T-helper 2 cell treated with Interferon-gamma antibody and Interleukin-4, amounts not matched to agents 5 μg/mL and 100 μg/mL, for 36 hours (primary cell): ENCODE results near the gene FAM149A.

ENCODE experiments used
- DNase-seq: peaks from one replicate; pipeline ENCODE4 v3.0.0; 2021; ENCODE audit warnings: low spot score
- H3K27ac Mint-ChIP-seq: one replicate; pipeline ENCODE4 v1.8.0; 2021; ENCODE audit warnings: mild to moderate bottlenecking, mixed read lengths
- H3K27me3 Mint-ChIP-seq: one replicate; pipeline ENCODE4 v1.8.0; 2021; ENCODE audit warnings: low read depth, mixed read lengths
- H3K36me3 Mint-ChIP-seq: one replicate; pipeline ENCODE4 v1.8.0; 2021; ENCODE audit warnings: low read depth, mixed read lengths
- H3K4me1 Mint-ChIP-seq: one replicate; pipeline ENCODE4 v1.8.0; 2021; ENCODE audit warnings: low read depth, mixed read lengths
- H3K4me3 Mint-ChIP-seq: one replicate; pipeline ENCODE4 v1.8.0; 2022; ENCODE audit warnings: mild to moderate bottlenecking, moderate library complexity, mixed read lengths
- H3K9me3 Mint-ChIP-seq: one replicate; pipeline ENCODE4 v1.8.0; 2021; ENCODE audit warnings: mixed read lengths

The FAM149A gene

DNA sequence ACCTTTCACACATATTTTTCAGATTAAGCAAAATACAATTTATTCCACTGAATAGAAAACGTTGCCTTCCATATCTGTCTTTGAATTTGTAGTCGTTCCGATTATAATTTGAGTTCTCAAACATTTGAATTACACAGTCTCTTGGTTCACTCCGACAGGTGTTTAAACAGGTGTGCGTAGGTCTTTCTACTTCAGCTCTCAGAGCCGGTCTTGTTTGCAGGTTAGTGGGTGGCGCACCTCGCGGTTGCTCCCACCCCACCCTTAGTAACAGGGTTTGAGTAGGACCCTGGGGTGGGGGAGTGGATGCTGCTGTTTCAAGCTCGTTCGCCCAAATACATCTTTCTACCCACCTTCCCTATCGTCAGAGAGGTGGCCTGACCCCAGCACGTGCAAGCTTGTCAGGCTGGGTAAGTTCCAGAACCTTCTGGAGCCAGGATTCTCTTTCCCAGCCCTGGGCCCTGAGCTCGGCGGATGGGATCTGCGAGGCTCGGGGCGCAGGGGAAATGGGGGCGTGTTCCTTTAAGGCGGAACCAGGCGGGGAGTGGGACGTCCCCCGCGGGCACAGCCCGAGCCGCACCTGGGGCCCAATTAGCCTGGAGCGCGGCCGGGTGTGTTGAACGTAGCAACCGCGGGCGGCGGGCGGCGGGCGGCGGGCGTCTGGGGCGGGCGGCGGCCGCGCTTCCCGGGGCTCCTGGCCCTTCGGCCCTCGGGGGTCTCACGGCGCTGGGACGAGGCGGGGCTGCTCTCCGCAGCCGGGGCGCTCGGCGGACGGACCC is at the start of gene FAM149A:
FAM149A (plus strand) TSS at position 591 of the 776 bp plus-strand sequence.
- peaks cover 3% of the 10 kb centered on the region for H3K4me1 Mint-ChIP-seq
- H3K27me3 Mint-ChIP-seq, result peaks cover 50% of the 10 kb centered on the region
- H3K27ac Mint-ChIP-seq, result no peak within 1 kb of the TSS
- no peaks in the 10 kb centered on the region for H3K36me3 Mint-ChIP-seq
- peak within 1 kb of the TSS; percentile 67 for H3K4me3 Mint-ChIP-seq
- DNase-seq, result no peak
- H3K9me3 Mint-ChIP-seq, result no peaks in the 10 kb centered on the region

DNA sequence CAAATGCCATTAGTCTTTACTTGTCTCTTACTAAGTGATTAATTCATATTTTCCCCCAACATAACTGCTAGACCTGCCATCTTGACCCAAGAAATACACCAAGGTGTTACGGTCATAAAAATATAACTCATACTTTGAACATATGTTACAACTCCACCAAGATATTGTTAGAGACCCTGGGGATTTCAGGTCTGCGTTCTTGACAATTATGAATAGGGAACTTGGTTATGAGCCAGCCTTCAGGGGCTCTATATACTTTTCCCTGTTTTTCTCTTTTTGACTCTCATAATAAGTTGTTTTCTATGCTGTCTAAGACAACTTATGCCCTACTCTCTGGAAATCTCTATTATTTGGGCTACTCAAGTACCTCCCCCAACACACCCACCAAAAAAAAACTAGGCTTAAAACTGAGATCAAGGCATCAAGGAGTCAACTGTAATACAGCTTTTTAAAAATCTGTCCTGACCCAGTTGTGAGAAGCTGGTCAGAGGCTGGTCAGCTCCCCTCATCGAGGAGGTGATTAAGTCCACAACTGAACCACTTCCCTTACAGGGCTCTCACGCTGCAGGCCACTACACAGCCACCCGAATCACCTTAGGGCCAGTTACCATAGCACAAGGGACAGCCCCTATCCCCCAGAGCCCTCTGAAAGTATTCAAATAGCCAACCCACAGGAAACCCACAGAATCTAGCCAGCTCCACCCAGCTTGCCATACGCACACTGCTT is 46.1 kb upstream of the FAM149A start:
- H3K36me3 Mint-ChIP-seq, result no peaks in the 10 kb centered on the region
- H3K27me3 Mint-ChIP-seq, result peaks cover 3% of the 10 kb centered on the region
- H3K27ac Mint-ChIP-seq, result no peak overlapping the region
- H3K9me3 Mint-ChIP-seq, result peaks cover 8% of the 10 kb centered on the region
- H3K4me3 Mint-ChIP-seq, result no peak overlapping the region
- no peak for DNase-seq
- peaks cover 3% of the 10 kb centered on the region for H3K4me1 Mint-ChIP-seq

DNA sequence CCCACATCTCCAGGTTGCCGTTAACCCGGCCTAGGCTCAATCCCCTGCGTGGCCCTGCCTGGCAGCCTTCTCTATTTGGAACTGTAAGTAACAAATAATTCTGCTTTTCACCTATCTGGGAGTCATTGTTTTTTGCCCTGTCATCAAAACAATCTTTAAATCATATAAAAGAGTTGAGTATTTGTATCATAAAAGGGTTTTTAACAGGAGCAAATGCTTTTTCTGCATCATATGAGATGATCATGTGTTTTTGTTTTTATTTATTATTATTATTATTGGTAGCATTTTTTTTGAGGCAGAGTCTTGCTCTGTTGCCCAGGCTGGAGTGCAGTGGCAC is 45.6 kb upstream of the FAM149A start:
- Mint-ChIP-seq H3K36me3 (no peaks in the 10 kb centered on the region), H3K27ac (no peak overlapping the region)

DNA sequence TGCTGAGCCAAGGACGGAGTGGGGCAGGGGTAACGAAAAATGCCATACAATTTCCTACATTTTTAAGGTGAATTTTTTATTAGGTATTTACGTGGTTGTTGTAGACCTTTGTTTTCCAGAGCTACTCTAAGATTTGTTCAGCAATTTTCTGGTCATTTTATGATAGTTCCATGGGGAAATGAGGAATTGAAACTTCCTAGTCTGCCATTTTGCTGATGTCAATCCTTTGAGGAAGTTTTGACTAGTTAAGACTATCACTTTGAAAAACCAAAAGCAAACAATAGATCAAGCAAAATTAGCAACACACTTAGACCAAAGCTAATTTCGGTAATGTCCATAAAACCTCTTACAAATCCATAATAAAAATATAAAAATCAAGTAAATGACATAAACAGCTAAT is 42.6 kb upstream of the FAM149A start:
- DNase-seq, result no peak
- Mint-ChIP-seq H3K4me3 (no peak overlapping the region), H3K36me3 (no peaks in the 10 kb centered on the region)

More for the DNA sequence above, 45.6 kb upstream of the FAM149A start:
- Mint-ChIP-seq H3K4me1 (peaks cover 3% of the 10 kb centered on the region), H3K27me3 (peaks cover 3% of the 10 kb centered on the region), H3K4me3 (no peak overlapping the region), H3K9me3 (peaks cover 8% of the 10 kb centered on the region)
- DNase-seq, result no peak

DNA sequence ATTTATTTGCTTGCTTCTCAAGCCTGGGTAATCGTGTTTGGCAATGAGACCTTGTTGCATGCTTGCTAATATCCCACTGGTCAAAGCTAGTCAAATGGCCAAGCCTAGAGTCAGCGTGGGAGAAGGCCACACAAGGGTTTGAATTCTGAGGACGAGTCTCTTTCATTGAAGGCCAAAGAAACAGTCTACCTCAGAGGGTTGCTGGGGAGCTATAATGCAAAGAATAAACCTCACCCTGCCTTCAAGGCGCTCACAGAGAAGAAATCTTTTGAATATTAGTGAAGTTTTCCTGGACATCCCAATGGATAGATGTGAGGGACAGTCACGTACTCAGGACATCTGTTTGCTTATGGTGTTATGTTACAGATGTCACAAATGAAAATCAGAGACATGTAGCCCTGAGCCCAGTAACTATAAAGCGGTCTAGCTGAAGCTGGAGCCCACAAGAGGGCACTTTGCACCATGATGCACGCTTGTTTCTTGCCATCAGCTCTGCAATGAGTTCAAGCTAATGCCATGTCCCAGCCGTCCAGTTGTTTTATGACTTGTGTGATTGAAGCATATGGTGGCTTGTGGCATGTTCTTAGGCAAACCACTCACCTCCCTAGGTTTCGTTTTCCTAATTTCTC is 36.6 kb upstream of the FAM149A start:
- Mint-ChIP-seq H3K9me3 (no peaks in the 10 kb centered on the region), H3K36me3 (no peaks in the 10 kb centered on the region), H3K27me3 (peaks cover 29% of the 10 kb centered on the region), H3K4me1 (peaks cover 11% of the 10 kb centered on the region), H3K4me3 (no peak overlapping the region), H3K27ac (no peak overlapping the region)
- no peak for DNase-seq

More for the DNA sequence above, 42.6 kb upstream of the FAM149A start:
- H3K4me1 Mint-ChIP-seq, result peaks cover 3% of the 10 kb centered on the region
- H3K9me3 Mint-ChIP-seq, result peaks cover 8% of the 10 kb centered on the region
- peaks cover 10% of the 10 kb centered on the region for H3K27me3 Mint-ChIP-seq
- no peak overlapping the region for H3K27ac Mint-ChIP-seq

DNA sequence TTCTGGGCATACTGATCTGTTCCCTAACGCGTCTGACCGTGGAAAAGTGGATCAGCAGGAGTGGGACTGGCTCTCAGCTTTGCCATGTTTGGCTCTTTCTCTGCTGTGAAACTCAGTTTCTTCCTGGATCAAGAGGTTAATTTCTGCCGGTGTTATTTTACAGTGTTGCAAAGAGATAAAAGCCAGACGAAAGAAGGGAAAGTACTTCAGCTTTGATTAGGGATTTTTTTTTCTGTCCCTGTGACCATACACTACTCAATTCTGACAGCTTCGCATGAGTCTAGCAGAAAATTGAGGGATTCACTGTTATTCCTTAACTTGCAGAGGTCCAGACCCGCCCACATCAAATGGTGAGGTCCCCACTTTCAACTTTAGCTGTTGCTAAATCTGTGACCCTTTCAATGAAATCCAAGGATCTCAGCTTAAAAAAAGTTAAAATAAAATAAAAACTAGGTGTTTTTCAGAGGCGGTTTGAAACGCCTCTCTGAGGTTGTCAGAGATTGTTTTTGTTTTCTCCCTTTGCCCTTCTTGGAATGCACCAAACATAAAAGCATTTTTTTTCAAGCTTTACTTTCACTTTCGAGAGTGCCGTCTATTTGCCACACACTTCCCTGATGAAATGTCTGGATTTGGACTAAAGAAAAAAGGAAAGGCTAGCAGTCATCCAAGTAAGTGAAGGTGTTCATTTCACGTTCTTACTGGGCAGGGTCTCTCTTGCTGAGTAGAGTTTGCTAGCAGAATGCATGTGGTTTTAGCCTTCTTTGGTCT is 35.7 kb upstream of the FAM149A start, which contains the start of gene TLR3:
TLR3 (plus strand) TSS at position 576 of the 768 bp plus-strand sequence. CDS start 7,464 bp downstream, outside the sequence.
- no peak for DNase-seq
- peak within 1 kb of the TSS; percentile 48 for H3K4me3 Mint-ChIP-seq
- peaks cover 29% of the 10 kb centered on the region for H3K27me3 Mint-ChIP-seq
- no peaks in the 10 kb centered on the region for H3K36me3 Mint-ChIP-seq
- no peaks in the 10 kb centered on the region for H3K9me3 Mint-ChIP-seq
- peaks cover 11% of the 10 kb centered on the region for H3K4me1 Mint-ChIP-seq
- H3K27ac Mint-ChIP-seq, result no peak within 1 kb of the TSS

DNA sequence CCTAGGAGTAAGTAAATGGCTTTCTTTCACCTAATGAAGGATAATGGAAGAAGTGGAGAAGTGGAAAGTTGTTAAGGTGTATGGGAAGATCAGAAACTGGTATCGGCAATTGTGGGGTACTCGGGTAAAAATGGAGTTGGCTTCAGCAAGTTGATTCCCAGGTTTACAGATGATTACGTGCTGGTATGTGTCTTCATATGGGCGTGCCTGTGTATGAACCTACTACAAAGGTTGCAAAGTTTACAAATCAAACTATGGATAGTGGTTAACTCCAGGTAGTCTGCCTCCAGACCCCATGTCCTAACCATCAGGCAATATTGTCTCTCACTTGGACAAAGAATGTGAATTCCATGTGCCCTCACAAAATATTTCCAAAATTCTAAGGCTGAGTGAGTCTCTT is 34.8 kb upstream of the FAM149A start:
- H3K4me1 Mint-ChIP-seq, result peaks cover 11% of the 10 kb centered on the region
- peaks cover 29% of the 10 kb centered on the region for H3K27me3 Mint-ChIP-seq
- no peak overlapping the region for H3K4me3 Mint-ChIP-seq
- DNase-seq, result no peak
- H3K27ac Mint-ChIP-seq, result no peak overlapping the region
- no peaks in the 10 kb centered on the region for H3K9me3 Mint-ChIP-seq
- no peaks in the 10 kb centered on the region for H3K36me3 Mint-ChIP-seq

DNA sequence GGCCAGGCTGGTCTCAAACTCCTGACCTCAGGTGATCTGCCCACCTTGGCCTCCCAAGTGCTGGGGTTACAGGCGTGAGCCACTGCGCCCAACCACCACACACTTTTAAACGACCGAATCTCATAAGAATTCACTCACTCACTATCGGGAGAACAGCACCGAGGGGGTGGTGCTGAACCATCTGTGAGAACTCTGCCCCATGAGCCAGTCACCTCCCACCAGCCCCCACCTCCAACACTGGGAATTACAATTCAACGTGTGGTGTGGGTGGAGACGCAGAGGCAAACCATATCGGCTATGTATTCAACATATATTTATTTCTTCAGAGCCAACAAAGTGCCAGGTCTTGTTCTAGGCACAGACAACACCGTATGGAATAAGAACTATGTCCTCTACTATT is 32.0 kb upstream of the FAM149A start:
- Mint-ChIP-seq H3K9me3 (no peaks in the 10 kb centered on the region), H3K27me3 (peaks cover 17% of the 10 kb centered on the region), H3K4me1 (peaks cover 11% of the 10 kb centered on the region), H3K4me3 (no peak overlapping the region), H3K36me3 (no peaks in the 10 kb centered on the region), H3K27ac (no peak overlapping the region)
- no peak for DNase-seq

DNA sequence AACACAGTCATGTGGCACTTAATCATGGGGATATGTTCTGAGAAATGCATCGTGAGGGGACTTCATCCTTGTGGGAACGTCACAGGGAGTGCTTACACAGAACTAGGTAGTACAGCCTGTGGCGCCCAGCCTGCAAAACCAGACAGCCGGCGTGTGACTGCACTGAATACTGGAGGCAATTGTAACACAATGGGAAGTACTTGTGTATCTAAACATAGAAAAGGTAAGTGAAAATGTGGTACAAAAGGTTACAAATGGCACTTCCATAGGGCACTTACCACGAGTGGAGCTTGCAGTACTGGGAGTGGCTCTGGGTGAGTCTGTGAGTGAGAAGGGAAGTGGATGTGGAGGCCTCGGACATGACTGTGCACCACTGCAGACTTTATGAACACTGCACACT is 30.3 kb upstream of the FAM149A start:
- no peaks in the 10 kb centered on the region for H3K9me3 Mint-ChIP-seq
- H3K27me3 Mint-ChIP-seq, result peaks cover 10% of the 10 kb centered on the region
- H3K27ac Mint-ChIP-seq, result no peak overlapping the region
- H3K4me1 Mint-ChIP-seq, result peaks cover 4% of the 10 kb centered on the region
- no peak for DNase-seq
- no peaks in the 10 kb centered on the region for H3K36me3 Mint-ChIP-seq
- no peak overlapping the region for H3K4me3 Mint-ChIP-seq

DNA sequence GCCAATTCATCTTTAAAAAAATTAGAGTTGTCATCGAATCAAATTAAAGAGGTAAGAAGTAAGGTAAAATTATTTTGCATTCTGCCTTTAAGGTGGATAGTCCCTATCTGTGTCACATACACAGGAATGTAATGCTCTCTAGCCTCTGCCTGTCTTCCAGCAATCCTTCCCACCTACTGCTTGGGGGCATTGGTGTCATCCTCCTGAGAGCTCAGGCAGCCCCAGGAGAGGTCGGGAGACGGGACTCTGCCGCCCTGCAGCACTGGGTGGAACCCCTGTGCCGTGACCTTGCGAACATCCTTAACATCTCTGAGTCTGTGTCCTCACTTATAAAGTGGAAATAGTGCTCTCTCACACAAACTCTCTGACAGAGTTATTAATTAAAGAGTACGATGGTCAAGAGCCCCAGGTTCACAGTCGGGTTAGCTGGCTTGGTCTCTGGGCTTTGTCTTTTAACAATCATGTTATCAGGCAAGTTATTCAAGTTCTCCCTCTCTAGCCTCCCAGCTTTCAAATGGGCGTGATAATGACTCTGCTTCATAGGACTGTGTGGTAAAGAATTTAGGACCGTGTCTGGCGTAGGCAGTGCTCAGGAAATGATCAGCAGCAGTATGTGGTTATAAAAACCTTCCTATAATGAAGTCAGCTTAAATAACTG is 25.4 kb upstream of the FAM149A start:
- H3K4me3 Mint-ChIP-seq, result no peak overlapping the region
- H3K9me3 Mint-ChIP-seq, result no peaks in the 10 kb centered on the region
- H3K27me3 Mint-ChIP-seq, result no peaks in the 10 kb centered on the region
- H3K27ac Mint-ChIP-seq, result no peak overlapping the region
- DNase-seq, result no peak
- no peaks in the 10 kb centered on the region for H3K36me3 Mint-ChIP-seq
- no peaks in the 10 kb centered on the region for H3K4me1 Mint-ChIP-seq

DNA sequence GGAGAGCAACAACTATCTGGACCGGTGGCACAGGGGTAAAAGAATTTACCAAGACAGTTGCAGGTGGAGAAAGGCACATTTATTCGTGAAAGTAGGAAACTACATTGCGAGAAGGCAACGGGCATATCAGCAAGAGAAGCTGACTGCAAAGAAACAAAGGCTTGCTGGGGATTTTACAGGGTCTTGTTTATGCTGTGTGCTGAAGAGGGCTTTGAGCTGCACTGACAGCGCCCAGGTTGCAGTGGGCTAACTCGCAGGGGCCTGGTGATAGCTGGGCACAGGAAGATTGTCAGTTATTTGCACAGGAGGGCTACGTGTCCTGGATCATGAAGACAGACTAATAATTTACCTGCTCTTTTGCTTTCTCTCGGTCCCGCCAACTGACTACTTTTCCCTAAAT is 24.8 kb upstream of the FAM149A start:
- H3K36me3 Mint-ChIP-seq, result no peaks in the 10 kb centered on the region
- H3K27me3 Mint-ChIP-seq, result no peaks in the 10 kb centered on the region
- H3K27ac Mint-ChIP-seq, result no peak overlapping the region
- no peaks in the 10 kb centered on the region for H3K9me3 Mint-ChIP-seq
- H3K4me1 Mint-ChIP-seq, result no peaks in the 10 kb centered on the region
- no peak overlapping the region for H3K4me3 Mint-ChIP-seq
- DNase-seq, result no peak

DNA sequence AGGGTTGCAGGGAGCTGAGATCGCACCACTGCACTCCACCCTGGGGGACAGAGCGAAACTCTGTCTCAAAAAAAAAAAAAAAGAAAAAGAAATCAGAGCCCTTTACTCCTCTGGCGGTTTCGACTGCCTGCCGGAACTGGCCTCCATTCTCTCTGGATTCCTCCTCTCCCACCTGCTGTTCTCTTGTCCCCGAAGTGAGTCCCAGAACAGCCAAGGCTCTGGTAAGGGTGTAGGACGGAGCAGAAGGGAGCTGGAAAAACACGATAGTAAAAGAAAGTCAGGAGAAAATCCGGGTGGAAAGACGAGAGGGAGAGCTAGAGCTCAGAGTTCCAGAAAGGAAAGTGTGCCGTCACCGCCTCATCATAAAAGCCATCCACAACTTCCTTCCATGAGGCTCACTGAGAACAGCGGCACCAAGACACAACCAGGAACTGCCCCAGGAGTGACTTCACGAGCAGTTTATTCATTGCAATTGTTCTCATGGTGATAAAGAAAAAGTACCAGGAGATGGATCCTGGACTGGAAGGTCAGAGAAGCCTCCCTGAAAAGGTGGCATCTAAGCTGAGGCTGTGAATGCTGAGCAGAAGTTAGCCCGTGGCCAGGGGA is 23.2 kb upstream of the FAM149A start:
- DNase-seq, result no peak
- H3K36me3 Mint-ChIP-seq, result no peaks in the 10 kb centered on the region
- no peaks in the 10 kb centered on the region for H3K27me3 Mint-ChIP-seq
- H3K27ac Mint-ChIP-seq, result no peak overlapping the region
- no peaks in the 10 kb centered on the region for H3K4me1 Mint-ChIP-seq
- no peaks in the 10 kb centered on the region for H3K9me3 Mint-ChIP-seq
- H3K4me3 Mint-ChIP-seq, result no peak overlapping the region

DNA sequence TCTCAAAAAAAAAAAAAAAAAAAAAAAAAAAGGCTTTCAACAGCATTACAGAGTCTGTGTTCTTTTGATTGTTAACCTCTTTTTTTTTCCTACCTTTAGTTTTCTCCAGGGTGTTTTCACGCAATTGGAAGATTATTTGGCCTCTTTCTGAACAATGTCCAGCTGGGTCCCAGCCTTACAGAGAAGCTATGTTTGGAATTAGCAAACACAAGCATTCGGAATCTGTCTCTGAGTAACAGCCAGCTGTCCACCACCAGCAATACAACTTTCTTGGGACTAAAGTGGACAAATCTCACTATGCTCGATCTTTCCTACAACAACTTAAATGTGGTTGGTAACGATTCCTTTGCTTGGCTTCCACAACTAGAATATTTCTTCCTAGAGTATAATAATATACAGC is 22.3 kb upstream of the FAM149A start:
- Mint-ChIP-seq H3K4me3 (no peak overlapping the region), H3K9me3 (no peaks in the 10 kb centered on the region), H3K27ac (no peak overlapping the region), H3K36me3 (no peaks in the 10 kb centered on the region), H3K27me3 (no peaks in the 10 kb centered on the region), H3K4me1 (no peaks in the 10 kb centered on the region)
- no peak for DNase-seq
